Measurements from ENCODE around the gene FOXB2.

FOXB2 gene

GRCh38 chr9:77013206-77013931 is 6.1 kb upstream of the FOXB2 start:
- H3K27ac Mint-ChIP-seq: no peak overlapping the region
- ATAC-seq: no peak
- peaks cover 2% of the 10 kb centered on the region for H3K9me3 Mint-ChIP-seq
- no peak overlapping the region for H3K4me3 Mint-ChIP-seq
- peaks cover 13% of the 10 kb centered on the region for H3K4me1 Mint-ChIP-seq
- peaks cover 4% of the 10 kb centered on the region for H3K36me3 Mint-ChIP-seq
- H3K27me3 Mint-ChIP-seq: peaks cover 60% of the 10 kb centered on the region

GRCh38 chr9:77013932-77014596 is 5.4 kb upstream of the FOXB2 start:
- Mint-ChIP-seq H3K27me3 (peaks cover 66% of the 10 kb centered on the region), H3K4me1 (peaks cover 13% of the 10 kb centered on the region), H3K9me3 (peaks cover 2% of the 10 kb centered on the region), H3K27ac (no peak overlapping the region), H3K4me3 (no peak overlapping the region), H3K36me3 (peaks cover 4% of the 10 kb centered on the region)
- no peak for ATAC-seq

GRCh38 chr9:77014597-77015263 is 4.7 kb upstream of the FOXB2 start:
- H3K4me3 Mint-ChIP-seq: no peak overlapping the region
- peaks cover 13% of the 10 kb centered on the region for H3K4me1 Mint-ChIP-seq
- ATAC-seq: no peak

GRCh38 chr9:77015327-77016048 is 4.0 kb upstream of the FOXB2 start:
- Mint-ChIP-seq H3K36me3 (peaks cover 4% of the 10 kb centered on the region), H3K27ac (no peak overlapping the region), H3K4me3 (no peak overlapping the region), H3K4me1 (peaks cover 13% of the 10 kb centered on the region), H3K27me3 (peaks cover 79% of the 10 kb centered on the region), H3K9me3 (peaks cover 2% of the 10 kb centered on the region)
- no peak for ATAC-seq

More at GRCh38 chr9:77014597-77015263, 4.7 kb upstream of the FOXB2 start:
- Mint-ChIP-seq H3K27me3 (peaks cover 73% of the 10 kb centered on the region), H3K36me3 (peaks cover 4% of the 10 kb centered on the region), H3K27ac (no peak overlapping the region), H3K9me3 (peaks cover 2% of the 10 kb centered on the region)

GRCh38 chr9:77016121-77016525 is 3.3 kb upstream of the FOXB2 start:
- ATAC-seq: no peak
- Mint-ChIP-seq H3K27me3 (peaks cover 86% of the 10 kb centered on the region), H3K4me3 (no peak overlapping the region), H3K27ac (no peak overlapping the region), H3K4me1 (peaks cover 13% of the 10 kb centered on the region), H3K9me3 (peaks cover 2% of the 10 kb centered on the region), H3K36me3 (peaks cover 4% of the 10 kb centered on the region)

GRCh38 chr9:77016526-77017504 is 2.6 kb upstream of the FOXB2 start:
- peaks cover 2% of the 10 kb centered on the region for H3K9me3 Mint-ChIP-seq
- H3K27ac Mint-ChIP-seq: no peak overlapping the region
- H3K36me3 Mint-ChIP-seq: peaks cover 4% of the 10 kb centered on the region
- H3K27me3 Mint-ChIP-seq: peaks cover 91% of the 10 kb centered on the region
- no peak for ATAC-seq
- H3K4me3 Mint-ChIP-seq: no peak overlapping the region
- H3K4me1 Mint-ChIP-seq: peaks cover 13% of the 10 kb centered on the region

GRCh38 chr9:77017505-77017894 is 2.0 kb upstream of the FOXB2 start:
- Mint-ChIP-seq H3K27ac (no peak overlapping the region), H3K9me3 (peaks cover 5% of the 10 kb centered on the region), H3K36me3 (peaks cover 4% of the 10 kb centered on the region), H3K4me1 (peaks cover 13% of the 10 kb centered on the region), H3K4me3 (no peak overlapping the region), H3K27me3 (peaks cover 91% of the 10 kb centered on the region)
- ATAC-seq: no peak

GRCh38 chr9:77018058-77018968 is 1.1 kb upstream of the FOXB2 start:
- Mint-ChIP-seq H3K4me1 (peaks cover 17% of the 10 kb centered on the region), H3K9me3 (peaks cover 5% of the 10 kb centered on the region), H3K4me3 (peak overlapping the region; percentile 45), H3K27ac (no peak overlapping the region), H3K36me3 (peaks cover 4% of the 10 kb centered on the region), H3K27me3 (peaks cover 98% of the 10 kb centered on the region)
- no peak for ATAC-seq

- Mint-ChIP-seq H3K4me1 (peaks cover 17% of the 10 kb centered on the region), H3K27me3 (peaks cover 99% of the 10 kb centered on the region), H3K27ac (no peak overlapping the region), H3K9me3 (peaks cover 5% of the 10 kb centered on the region), H3K36me3 (peaks cover 4% of the 10 kb centered on the region), H3K4me3 (no peak overlapping the region)
- no peak for ATAC-seq
Observed at GRCh38 chr9:77018969-77019235, 553 bp upstream of the FOXB2 start.

- peaks cover 99% of the 10 kb centered on the region for H3K27me3 Mint-ChIP-seq
Observed at GRCh38 chr9:77019926-77020412, 514 bp downstream of the FOXB2 start.

GRCh38 chr9:77020413-77021290 is 1.2 kb downstream of the FOXB2 start:
- no peak for ATAC-seq
- Mint-ChIP-seq H3K27ac (no peak overlapping the region), H3K27me3 (peaks cover 99% of the 10 kb centered on the region), H3K4me1 (peaks cover 17% of the 10 kb centered on the region), H3K9me3 (peaks cover 5% of the 10 kb centered on the region), H3K4me3 (no peak overlapping the region), H3K36me3 (peaks cover 4% of the 10 kb centered on the region)

More at GRCh38 chr9:77019926-77020412, 514 bp downstream of the FOXB2 start:
- Mint-ChIP-seq H3K27ac (no peak overlapping the region), H3K4me3 (no peak overlapping the region), H3K4me1 (peaks cover 17% of the 10 kb centered on the region), H3K36me3 (peaks cover 4% of the 10 kb centered on the region), H3K9me3 (peaks cover 5% of the 10 kb centered on the region)
- no peak for ATAC-seq

GRCh38 chr9:77021291-77021894 is 1.9 kb downstream of the FOXB2 start:
- Mint-ChIP-seq H3K4me1 (peaks cover 17% of the 10 kb centered on the region), H3K9me3 (peaks cover 5% of the 10 kb centered on the region), H3K27ac (no peak overlapping the region), H3K36me3 (peaks cover 4% of the 10 kb centered on the region), H3K4me3 (no peak overlapping the region), H3K27me3 (peaks cover 97% of the 10 kb centered on the region)
- ATAC-seq: no peak
